Measurements from ENCODE around the gene SCYGR6.
A peak's percentile ranks its signal among the peaks of the same experiment; 100 is the strongest.
"Not testable (repeated sequence)": the region's sequence is repeated elsewhere in the genome, so short reads cannot be mapped to it uniquely, and the experiment has no call there.

SCYGR6 gene

GRCh38 chr2:227724394-227725039 is at the start of gene SCYGR6:
TSS of gene SCYGR6 (minus strand) at chr2:227724757. CDS start at chr2:227724757, 0 bp downstream.
- DNase-seq (ENCODE audit: low spot score): no peak

GRCh38 chr2:227774011-227774624 is 49.6 kb upstream of the SCYGR6 start:
- DNase-seq (ENCODE audit: low spot score): no peak

- DNase-seq (ENCODE audit: low spot score): no peak
Observed at GRCh38 chr2:227772932-227773331, 48.4 kb upstream of the SCYGR6 start.

GRCh38 chr2:227772197-227772661 is 47.7 kb upstream of the SCYGR6 start:
- no peak for DNase-seq (ENCODE audit: low spot score)

GRCh38 chr2:227767830-227768229 is 43.3 kb upstream of the SCYGR6 start:
- DNase-seq (ENCODE audit: low spot score): no peak

- DNase-seq (ENCODE audit: low spot score): peak; percentile 71
Observed at GRCh38 chr2:227766373-227766883, 41.9 kb upstream of the SCYGR6 start.

GRCh38 chr2:227765788-227766372 is 41.3 kb upstream of the SCYGR6 start:
- no peak for DNase-seq (ENCODE audit: low spot score)

GRCh38 chr2:227761740-227762476 is 37.4 kb upstream of the SCYGR6 start:
- no peak for DNase-seq (ENCODE audit: low spot score)

GRCh38 chr2:227759411-227760118 is 35.0 kb upstream of the SCYGR6 start:
- DNase-seq (ENCODE audit: low spot score): no peak

GRCh38 chr2:227756261-227756660 is 31.7 kb upstream of the SCYGR6 start:
- DNase-seq (ENCODE audit: low spot score): not testable (repeated sequence)

GRCh38 chr2:227748079-227748478 is 23.5 kb upstream of the SCYGR6 start:
- DNase-seq (ENCODE audit: low spot score): no peak

- no peak for DNase-seq (ENCODE audit: low spot score)
Observed at GRCh38 chr2:227745594-227745993, 21.0 kb upstream of the SCYGR6 start, which contains the start of gene SCYGR8. TSS of gene SCYGR8 (plus strand) at chr2:227745894. CDS start at chr2:227745894, 0 bp downstream.

- DNase-seq (ENCODE audit: low spot score): not testable (repeated sequence)
Observed at GRCh38 chr2:227740705-227741104, 16.1 kb upstream of the SCYGR6 start.

- DNase-seq (ENCODE audit: low spot score): no peak
Observed at GRCh38 chr2:227739351-227739750, 14.8 kb upstream of the SCYGR6 start.

- DNase-seq (ENCODE audit: low spot score): no peak
Observed at GRCh38 chr2:227728035-227728434, 3.5 kb upstream of the SCYGR6 start, which contains the start of gene SCYGR7. TSS of gene SCYGR7 (plus strand) at chr2:227728335. CDS start at chr2:227728335, 0 bp downstream.

GRCh38 chr2:227722821-227723220 is 1.7 kb downstream of the SCYGR6 start:
- DNase-seq (ENCODE audit: low spot score): not testable (repeated sequence)

GRCh38 chr2:227720680-227721079 is 3.9 kb downstream of the SCYGR6 start:
- no peak for DNase-seq (ENCODE audit: low spot score)

GRCh38 chr2:227719641-227720040 is 4.9 kb downstream of the SCYGR6 start:
- DNase-seq (ENCODE audit: low spot score): no peak

GRCh38 chr2:227717687-227718567 is 6.6 kb downstream of the SCYGR6 start, which contains the start of gene SLC19A3:
TSS of gene SLC19A3 (minus strand) at chr2:227718028. CDS start at chr2:227702318, 15,710 bp downstream.
- DNase-seq (ENCODE audit: low spot score): peak; percentile 77

- DNase-seq (ENCODE audit: low spot score): no peak
Observed at GRCh38 chr2:227716501-227716900, 8.1 kb downstream of the SCYGR6 start.
